ENCODE measurements around the gene UBE2J1.
"Not testable (repeated sequence)": the region's sequence is repeated elsewhere in the genome, so short reads cannot be mapped to it uniquely, and the experiment has no call there.

- not testable (repeated sequence) for TF ChIP-seq POLR2A (IDR thresholded peaks at IDR 0.05; ENCODE audit: low read length); GATA1 (IDR thresholded peaks at IDR 0.05; ENCODE audit: low read depth, low read length)
These were observed 48.0 kb downstream of the UBE2J1 start for GRCh38 chr6:89304517-89304916.
